GM12801 (cell line): Measurements from ENCODE around the gene CSPG5.
A peak's percentile ranks its signal among the peaks of the same experiment; 100 is the strongest.

Source experiments
- CTCF ChIP-seq: IDR thresholded peaks from one replicate; pipeline ENCODE4 v1.5.1; 2011; ENCODE audit warnings: control low read depth; ENCODE audit not compliant: insufficient read length; ENCODE audit errors: extremely low read depth

CSPG5 gene

GRCh38 chr3:47533996-47534454, 44.6 kb downstream of the CSPG5 start:
- TF ChIP-seq CTCF, result no peak

GRCh38 chr3:47533481-47533880, 45.2 kb downstream of the CSPG5 start:
- no peak for TF ChIP-seq CTCF

GRCh38 chr3:47527952-47528725, 50.5 kb downstream of the CSPG5 start:
- TF ChIP-seq CTCF, result no peak

- no peak for TF ChIP-seq CTCF
Measured at GRCh38 chr3:47525617-47526016, 53.0 kb downstream of the CSPG5 start.

- TF ChIP-seq CTCF, result no peak
Measured at GRCh38 chr3:47523310-47524073, 55.2 kb downstream of the CSPG5 start.

GRCh38 chr3:47522082-47522987, 56.3 kb downstream of the CSPG5 start:
- peak; percentile 33 for TF ChIP-seq CTCF

GRCh38 chr3:47520756-47521155, 57.9 kb downstream of the CSPG5 start:
- TF ChIP-seq CTCF, result no peak
